Measurements from ENCODE around the gene BPIFB1.

Gene BPIFB1

DNA sequence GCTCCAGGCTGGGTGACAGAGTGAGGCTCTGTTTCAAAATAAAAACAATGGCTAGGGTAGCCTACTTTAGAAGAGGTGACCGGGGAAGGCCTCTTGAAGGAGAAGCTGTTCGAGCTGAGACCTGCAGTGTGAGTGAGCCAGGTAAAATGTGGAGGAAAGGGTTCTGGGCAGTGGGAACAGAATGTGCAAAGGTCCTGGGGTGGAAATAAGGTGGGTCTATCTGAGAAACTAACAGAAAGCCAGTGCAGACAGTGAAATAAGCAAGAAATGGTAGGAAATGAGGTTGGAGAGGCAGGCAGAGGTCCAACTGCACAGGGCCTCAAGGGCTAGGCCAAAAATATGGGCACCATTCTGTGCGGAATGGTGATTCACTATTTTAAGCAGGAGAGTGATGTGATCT, 53.4 kb downstream of the BPIFB1 start:
- H3K4me3 ChIP-seq = no peak overlapping the region
- no peaks in the 10 kb centered on the region for H3K36me3 ChIP-seq
- no peak for TF ChIP-seq Cebpa-rat (IDR thresholded peaks at IDR 0.05)
- H3K27me3 ChIP-seq = peaks cover 0 to 10% (median 0%) of the 10 kb centered on the region in 11 experiments; a peak in 2 of 22 replicates
- H4K20me1 ChIP-seq = peaks cover 0 to 11% (median 0%) of the 10 kb centered on the region in 11 experiments; a peak in 3 of 22 replicates
- peaks cover 25 to 64% (median 52%) of the 10 kb centered on the region in 10 experiments for H3K4me1 ChIP-seq
- no peak overlapping the region for H3K27ac ChIP-seq
- no peaks in the 10 kb centered on the region for H3K9me3 ChIP-seq (replicated peaks in 1 of 11)
- no peak overlapping the region for H3K9ac ChIP-seq
- H3K4me2 ChIP-seq = peak overlapping the region in 8 of 11 experiments; percentile 76 to 90 (median 80); a peak in 15 of 22 replicates

DNA sequence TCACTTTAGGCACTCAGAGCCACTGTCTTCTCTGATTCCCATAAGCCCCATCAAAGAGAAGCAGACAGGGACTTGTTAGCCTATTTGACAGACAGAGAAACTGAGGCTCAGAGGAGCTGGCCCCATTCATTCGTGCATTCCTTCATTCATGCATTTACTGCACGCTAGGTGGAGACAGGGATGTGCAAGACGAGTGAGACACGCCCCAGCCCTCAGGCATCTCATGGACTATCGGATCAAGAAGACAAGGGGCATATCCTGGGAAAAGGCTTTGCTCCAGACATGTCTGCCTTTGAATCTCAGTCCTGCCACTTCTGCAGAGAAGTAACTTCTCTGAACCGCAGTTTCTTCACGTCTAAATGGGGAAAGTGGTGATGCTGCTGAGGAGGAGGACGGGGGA, 54.1 kb downstream of the BPIFB1 start:
- Histone ChIP-seq H3K9ac (peak overlapping the region in 7 of 11 experiments; percentile 3 to 67 (median 36); a peak in 3 of 22 replicates), H4K20me1 (peaks cover 0 to 8% (median 0%) of the 10 kb centered on the region in 11 experiments; a peak in 3 of 22 replicates), H3K4me2 (peak overlapping the region; percentile 73 to 90 (median 80)), H3K4me3 (peak overlapping the region in 5 of 10 experiments; percentile 4 to 40 (median 28); a peak in 4 of 20 replicates), H3K27me3 (peaks cover 0 to 8% (median 0%) of the 10 kb centered on the region in 11 experiments; a peak in 1 of 22 replicates), H3K27ac (peak overlapping the region in 2 of 11 experiments; percentile 1 to 6; a peak in 1 of 22 replicates), H3K36me3 (no peaks in the 10 kb centered on the region), H3K9me3 (replicated peaks in 1 of 11) (no peaks in the 10 kb centered on the region), H3K4me1 (peaks cover 25 to 60% (median 48%) of the 10 kb centered on the region in 10 experiments)
- no peak for TF ChIP-seq Cebpa-rat (IDR thresholded peaks at IDR 0.05)

DNA sequence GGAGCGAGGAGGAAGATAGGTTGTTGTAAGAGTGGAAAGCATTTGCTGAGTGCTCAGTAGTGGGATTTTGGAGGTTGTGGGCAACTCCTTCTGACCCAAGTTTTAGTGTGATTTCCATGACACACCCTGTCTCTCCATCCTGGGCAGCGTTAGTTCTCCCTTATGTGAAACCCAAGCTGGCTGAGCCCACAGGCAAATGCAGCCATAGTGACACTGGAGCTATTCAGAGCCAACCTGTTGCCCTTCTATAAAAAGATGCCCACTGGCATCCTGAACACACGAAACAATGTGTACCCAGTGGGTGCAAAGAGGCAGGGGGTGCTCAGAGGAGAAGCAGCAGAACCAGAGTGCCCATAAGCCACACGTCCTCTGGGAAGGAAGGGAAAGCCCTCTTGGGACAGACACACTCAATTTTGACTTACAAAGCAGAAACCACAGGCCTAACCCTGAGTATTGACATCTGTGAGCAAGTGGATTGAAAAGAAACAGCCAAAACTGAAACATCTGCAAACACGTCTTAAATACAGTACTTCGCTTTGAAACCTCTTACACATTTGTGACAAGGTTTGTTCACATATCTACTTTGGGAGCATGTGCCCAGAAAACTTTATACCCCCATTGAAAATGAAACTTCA, 54.6 kb downstream of the BPIFB1 start:
- H3K4me2 ChIP-seq = peak overlapping the region; percentile 73 to 90 (median 80)
- peaks cover 0 to 8% (median 0%) of the 10 kb centered on the region in 11 experiments; a peak in 3 of 22 replicates for H4K20me1 ChIP-seq
- no peaks in the 10 kb centered on the region for H3K36me3 ChIP-seq
- H3K27me3 ChIP-seq = peaks cover 0 to 3% (median 0%) of the 10 kb centered on the region in 11 experiments; a peak in 1 of 22 replicates
- peak overlapping the region in 7 of 10 experiments; percentile 4 to 40 (median 22); a peak in 7 of 20 replicates for H3K4me3 ChIP-seq
- peak overlapping the region; percentile 2 to 67 (median 26); a peak in 16 of 22 replicates for H3K9ac ChIP-seq
- peak overlapping the region in 7 of 11 experiments; percentile 6 to 71 (median 45); a peak in 12 of 22 replicates for H3K27ac ChIP-seq
- peaks cover 25 to 66% (median 48%) of the 10 kb centered on the region in 10 experiments for H3K4me1 ChIP-seq
- TF ChIP-seq Cebpa-rat (IDR thresholded peaks at IDR 0.05) = 0 out of 22 replicates have a peak, but pooled peaks of 1 of the 11 experiments have one; percentile 7
- no peaks in the 10 kb centered on the region for H3K9me3 ChIP-seq (replicated peaks in 1 of 11)

GRCh38 chr20:33338467-33339258, 55.6 kb downstream of the BPIFB1 start:
- no peaks in the 10 kb centered on the region for H3K36me3 ChIP-seq
- peaks cover 0 to 8% (median 0%) of the 10 kb centered on the region in 11 experiments; a peak in 3 of 22 replicates for H4K20me1 ChIP-seq
- no peaks in the 10 kb centered on the region for H3K27me3 ChIP-seq
- peaks cover 25 to 71% (median 50%) of the 10 kb centered on the region in 10 experiments for H3K4me1 ChIP-seq
- H3K9me3 ChIP-seq (replicated peaks in 1 of 11) = no peaks in the 10 kb centered on the region
- H3K4me3 ChIP-seq = 0 out of 20 replicates have a peak overlapping the region, but pooled peaks of 1 of the 10 experiments have one; percentile 4
- H3K9ac ChIP-seq = peak overlapping the region in 7 of 11 experiments; percentile 2 to 67 (median 36); a peak in 10 of 22 replicates
- peak overlapping the region in 6 of 11 experiments; percentile 29 to 71 (median 47); a peak in 11 of 22 replicates for H3K27ac ChIP-seq
- TF ChIP-seq Cebpa-rat (IDR thresholded peaks at IDR 0.05) = no peak
- peak overlapping the region; percentile 73 to 90 (median 80); a peak in 21 of 22 replicates for H3K4me2 ChIP-seq

DNA sequence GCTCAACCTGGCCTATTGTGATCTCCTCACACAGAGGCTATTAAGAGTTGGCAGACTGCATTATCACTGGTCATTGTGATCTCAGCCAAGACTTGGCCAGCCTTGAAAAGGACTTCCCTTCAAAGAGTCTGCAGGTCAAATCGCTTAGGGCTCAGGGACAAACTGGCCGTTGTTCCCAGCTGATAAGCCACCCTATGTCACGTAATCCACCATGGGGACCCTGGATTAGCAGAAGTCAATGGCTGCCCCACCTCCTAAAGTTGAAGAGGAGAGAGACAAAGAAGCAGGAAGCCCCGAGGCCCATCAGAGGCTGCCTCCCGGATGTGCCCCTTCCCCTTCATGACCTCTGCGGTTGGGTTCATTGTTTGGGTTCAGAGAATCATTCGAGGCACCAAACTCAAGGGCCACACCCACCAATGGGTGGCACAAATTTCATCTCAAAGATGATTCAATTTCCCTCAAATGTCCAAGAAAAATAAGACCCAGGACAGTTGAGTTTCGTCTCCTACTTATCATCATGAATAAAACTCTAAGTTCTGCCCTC, 56.6 kb downstream of the BPIFB1 start:
- no peak overlapping the region for H3K9ac ChIP-seq
- H3K4me2 ChIP-seq = peak overlapping the region; percentile 20 to 90 (median 80); a peak in 20 of 22 replicates
- no peak overlapping the region for H3K4me3 ChIP-seq
- H3K4me1 ChIP-seq = peaks cover 25 to 80% (median 59%) of the 10 kb centered on the region in 10 experiments
- no peak for TF ChIP-seq Cebpa-rat (IDR thresholded peaks at IDR 0.05)
- H3K36me3 ChIP-seq = no peaks in the 10 kb centered on the region
- H3K9me3 ChIP-seq (replicated peaks in 1 of 11) = no peaks in the 10 kb centered on the region
- peaks cover 0 to 8% (median 0%) of the 10 kb centered on the region in 11 experiments; a peak in 3 of 22 replicates for H4K20me1 ChIP-seq
- no peaks in the 10 kb centered on the region for H3K27me3 ChIP-seq
- no peak overlapping the region; a peak in 1 of 22 replicates for H3K27ac ChIP-seq

DNA sequence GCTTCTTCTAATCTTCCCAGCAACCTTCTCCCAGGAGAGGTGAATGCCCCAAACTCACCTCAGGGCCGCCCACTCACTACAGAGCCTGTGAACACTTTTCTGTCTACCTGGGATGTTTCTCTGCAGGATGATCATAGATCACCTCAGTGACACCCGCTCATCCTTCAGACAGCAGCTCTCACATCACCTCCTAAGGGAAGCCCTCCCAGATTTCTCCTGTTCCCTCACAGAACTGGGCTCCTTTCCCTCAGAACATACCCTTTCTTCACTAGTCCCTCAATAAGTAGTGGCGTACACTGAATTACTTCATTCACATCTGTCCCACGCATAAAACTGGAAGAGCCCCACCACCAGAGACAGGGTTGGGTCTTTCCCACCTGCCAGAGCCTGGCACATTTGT, 60.5 kb downstream of the BPIFB1 start:
- peaks cover 6 to 64% (median 48%) of the 10 kb centered on the region in 10 experiments; a peak in 19 of 20 replicates for H3K4me1 ChIP-seq

GRCh38 chr20:33345342-33345741, 62.3 kb downstream of the BPIFB1 start:
- Histone ChIP-seq H4K20me1 (peaks cover 0 to 20% (median 0%) of the 10 kb centered on the region in 11 experiments; a peak in 1 of 22 replicates), H3K4me2 (peak overlapping the region in 10 of 11 experiments; percentile 39 to 81 (median 67); a peak in 20 of 22 replicates), H3K4me3 (no peak overlapping the region), H3K9me3 (replicated peaks in 1 of 11) (no peaks in the 10 kb centered on the region), H3K27me3 (no peaks in the 10 kb centered on the region), H3K36me3 (peaks cover 6 to 18% (median 10%) of the 10 kb centered on the region in 11 experiments; a peak in 17 of 22 replicates), H3K9ac (0 out of 22 replicates have a peak overlapping the region, but pooled peaks of 2 of the 11 experiments have one; percentile 0 to 9), H3K4me1 (peaks cover 0 to 46% (median 30%) of the 10 kb centered on the region in 10 experiments; a peak in 18 of 20 replicates), H3K27ac (no peak overlapping the region)
- no peak for TF ChIP-seq Cebpa-rat (IDR thresholded peaks at IDR 0.05)

More for the DNA sequence above, 60.5 kb downstream of the BPIFB1 start:
- peak overlapping the region in 4 of 11 experiments; percentile 65 to 81 (median 67); a peak in 7 of 22 replicates for H3K4me2 ChIP-seq
- H3K9ac ChIP-seq = no peak overlapping the region
- H3K36me3 ChIP-seq = peaks cover 0 to 7% (median 0%) of the 10 kb centered on the region in 11 experiments; a peak in 5 of 22 replicates
- no peaks in the 10 kb centered on the region for H3K9me3 ChIP-seq (replicated peaks in 1 of 11)
- no peak overlapping the region for H3K27ac ChIP-seq
- no peak for TF ChIP-seq Cebpa-rat (IDR thresholded peaks at IDR 0.05)
- H4K20me1 ChIP-seq = peaks cover 0 to 4% (median 0%) of the 10 kb centered on the region in 11 experiments; a peak in 1 of 22 replicates
- no peaks in the 10 kb centered on the region for H3K27me3 ChIP-seq
- no peak overlapping the region for H3K4me3 ChIP-seq
